Activated T-cell treated with anti-CD3 and anti-CD28 coated beads, Interleukin-2, amount 50 U/mL, for 24 hours (primary cell): ENCODE measurements around the gene LRP1B.

Source experiments
- DNase-seq: peaks from one replicate; pipeline ENCODE4 v3.0.0-alpha.2; 2020
- H3K27ac Mint-ChIP-seq: 2 replicates; pipeline ENCODE4 v1.8.0; 2020; ENCODE audit warnings: mild to moderate bottlenecking, mixed read lengths
- H3K27me3 Mint-ChIP-seq: 2 replicates; pipeline ENCODE4 v1.8.0; 2020; ENCODE audit warnings: mixed read lengths
- H3K36me3 Mint-ChIP-seq: 2 replicates; pipeline ENCODE4 v1.8.0; 2020; ENCODE audit warnings: low read depth, mixed read lengths
- H3K4me1 Mint-ChIP-seq: 2 replicates; pipeline ENCODE4 v1.8.0; 2020; ENCODE audit warnings: low read depth, mixed read lengths
- H3K4me3 Mint-ChIP-seq: 2 replicates; pipeline ENCODE4 v1.8.0; 2020; ENCODE audit warnings: mild to moderate bottlenecking, moderate library complexity, mixed read lengths
- H3K9me3 Mint-ChIP-seq: 2 replicates; pipeline ENCODE4 v1.8.0; 2020; ENCODE audit warnings: mixed read lengths

Gene LRP1B

GRCh38 chr2:142076317-142076716 is 54.5 kb downstream of the LRP1B start:
- DNase-seq, result no peak
- no peaks in the 10 kb centered on the region for H3K4me1 Mint-ChIP-seq
- H3K27me3 Mint-ChIP-seq, result no peaks in the 10 kb centered on the region
- peaks cover 13% of the 10 kb centered on the region for H3K9me3 Mint-ChIP-seq
- no peak overlapping the region for H3K27ac Mint-ChIP-seq
- no peak overlapping the region for H3K4me3 Mint-ChIP-seq
- H3K36me3 Mint-ChIP-seq, result no peaks in the 10 kb centered on the region

- Mint-ChIP-seq H3K36me3 (no peaks in the 10 kb centered on the region), H3K27ac (no peak overlapping the region), H3K9me3 (peaks cover 13% of the 10 kb centered on the region), H3K4me3 (no peak overlapping the region), H3K4me1 (no peaks in the 10 kb centered on the region), H3K27me3 (no peaks in the 10 kb centered on the region)
- DNase-seq, result no peak
Observed at GRCh38 chr2:142075826-142076225, 55.0 kb downstream of the LRP1B start.

- H3K4me3 Mint-ChIP-seq, result no peak overlapping the region
- no peaks in the 10 kb centered on the region for H3K4me1 Mint-ChIP-seq
- no peak overlapping the region for H3K27ac Mint-ChIP-seq
- H3K36me3 Mint-ChIP-seq, result no peaks in the 10 kb centered on the region
- peaks cover 11% of the 10 kb centered on the region for H3K9me3 Mint-ChIP-seq
- no peak for DNase-seq
- no peaks in the 10 kb centered on the region for H3K27me3 Mint-ChIP-seq
Observed at GRCh38 chr2:142069251-142069888, 61.4 kb downstream of the LRP1B start.

- Mint-ChIP-seq H3K4me1 (no peaks in the 10 kb centered on the region), H3K36me3 (no peaks in the 10 kb centered on the region), H3K4me3 (no peak overlapping the region), H3K27me3 (no peaks in the 10 kb centered on the region), H3K9me3 (peaks cover 8% of the 10 kb centered on the region), H3K27ac (no peak overlapping the region)
- no peak for DNase-seq
Observed at GRCh38 chr2:142065700-142066099, 65.1 kb downstream of the LRP1B start.

- no peak overlapping the region for H3K4me3 Mint-ChIP-seq
- no peaks in the 10 kb centered on the region for H3K36me3 Mint-ChIP-seq
- H3K4me1 Mint-ChIP-seq, result no peaks in the 10 kb centered on the region
- DNase-seq, result no peak
- H3K27me3 Mint-ChIP-seq, result no peaks in the 10 kb centered on the region
- H3K27ac Mint-ChIP-seq, result no peak overlapping the region
- peaks cover 8% of the 10 kb centered on the region for H3K9me3 Mint-ChIP-seq
Observed at GRCh38 chr2:142065156-142065555, 65.7 kb downstream of the LRP1B start.

- Mint-ChIP-seq H3K27ac (no peak overlapping the region), H3K36me3 (no peaks in the 10 kb centered on the region), H3K4me1 (no peaks in the 10 kb centered on the region), H3K9me3 (peaks cover 13% of the 10 kb centered on the region), H3K27me3 (no peaks in the 10 kb centered on the region), H3K4me3 (no peak overlapping the region)
- DNase-seq, result no peak
Observed at GRCh38 chr2:142061733-142062132, 69.1 kb downstream of the LRP1B start.

GRCh38 chr2:142058149-142058548 is 72.7 kb downstream of the LRP1B start:
- DNase-seq, result no peak
- H3K36me3 Mint-ChIP-seq, result no peaks in the 10 kb centered on the region
- H3K27ac Mint-ChIP-seq, result no peak overlapping the region
- H3K4me1 Mint-ChIP-seq, result no peaks in the 10 kb centered on the region
- H3K9me3 Mint-ChIP-seq, result peaks cover 19% of the 10 kb centered on the region
- no peaks in the 10 kb centered on the region for H3K27me3 Mint-ChIP-seq
- H3K4me3 Mint-ChIP-seq, result no peak overlapping the region

- Mint-ChIP-seq H3K4me1 (no peaks in the 10 kb centered on the region), H3K27me3 (no peaks in the 10 kb centered on the region), H3K36me3 (no peaks in the 10 kb centered on the region), H3K9me3 (peaks cover 17% of the 10 kb centered on the region), H3K4me3 (no peak overlapping the region), H3K27ac (no peak overlapping the region)
- no peak for DNase-seq
Observed at GRCh38 chr2:142056784-142057183, 74.0 kb downstream of the LRP1B start.

- no peaks in the 10 kb centered on the region for H3K36me3 Mint-ChIP-seq
- no peak for DNase-seq
- peaks cover 8% of the 10 kb centered on the region for H3K9me3 Mint-ChIP-seq
- no peak overlapping the region for H3K4me3 Mint-ChIP-seq
- no peaks in the 10 kb centered on the region for H3K4me1 Mint-ChIP-seq
- no peaks in the 10 kb centered on the region for H3K27me3 Mint-ChIP-seq
- H3K27ac Mint-ChIP-seq, result no peak overlapping the region
Observed at GRCh38 chr2:142052220-142052863, 78.5 kb downstream of the LRP1B start.

GRCh38 chr2:142048581-142048980 is 82.2 kb downstream of the LRP1B start:
- no peaks in the 10 kb centered on the region for H3K36me3 Mint-ChIP-seq
- no peak for DNase-seq
- no peaks in the 10 kb centered on the region for H3K9me3 Mint-ChIP-seq
- no peaks in the 10 kb centered on the region for H3K27me3 Mint-ChIP-seq
- no peak overlapping the region for H3K4me3 Mint-ChIP-seq
- no peak overlapping the region for H3K27ac Mint-ChIP-seq
- H3K4me1 Mint-ChIP-seq, result no peaks in the 10 kb centered on the region

GRCh38 chr2:142045641-142046040 is 85.2 kb downstream of the LRP1B start:
- Mint-ChIP-seq H3K4me3 (no peak overlapping the region), H3K27ac (no peak overlapping the region), H3K9me3 (peaks cover 3% of the 10 kb centered on the region), H3K36me3 (no peaks in the 10 kb centered on the region), H3K4me1 (no peaks in the 10 kb centered on the region), H3K27me3 (no peaks in the 10 kb centered on the region)
- no peak for DNase-seq

GRCh38 chr2:142044197-142044596 is 86.6 kb downstream of the LRP1B start:
- Mint-ChIP-seq H3K4me3 (no peak overlapping the region), H3K9me3 (peaks cover 3% of the 10 kb centered on the region), H3K36me3 (no peaks in the 10 kb centered on the region), H3K27ac (no peak overlapping the region), H3K4me1 (no peaks in the 10 kb centered on the region), H3K27me3 (no peaks in the 10 kb centered on the region)
- no peak for DNase-seq

- Mint-ChIP-seq H3K4me1 (no peaks in the 10 kb centered on the region), H3K36me3 (no peaks in the 10 kb centered on the region), H3K27ac (no peak overlapping the region), H3K27me3 (no peaks in the 10 kb centered on the region), H3K9me3 (peaks cover 9% of the 10 kb centered on the region), H3K4me3 (no peak overlapping the region)
- no peak for DNase-seq
Observed at GRCh38 chr2:142042536-142043199, 88.1 kb downstream of the LRP1B start.

GRCh38 chr2:142041996-142042395 is 88.8 kb downstream of the LRP1B start:
- no peak for DNase-seq
- no peaks in the 10 kb centered on the region for H3K27me3 Mint-ChIP-seq
- H3K27ac Mint-ChIP-seq, result no peak overlapping the region
- no peaks in the 10 kb centered on the region for H3K36me3 Mint-ChIP-seq
- peaks cover 9% of the 10 kb centered on the region for H3K9me3 Mint-ChIP-seq
- H3K4me3 Mint-ChIP-seq, result no peak overlapping the region
- H3K4me1 Mint-ChIP-seq, result no peaks in the 10 kb centered on the region

- H3K27ac Mint-ChIP-seq, result no peak overlapping the region
- no peak overlapping the region for H3K4me3 Mint-ChIP-seq
- H3K27me3 Mint-ChIP-seq, result no peaks in the 10 kb centered on the region
- H3K4me1 Mint-ChIP-seq, result no peaks in the 10 kb centered on the region
- H3K36me3 Mint-ChIP-seq, result no peaks in the 10 kb centered on the region
- DNase-seq, result no peak
- peaks cover 9% of the 10 kb centered on the region for H3K9me3 Mint-ChIP-seq
Observed at GRCh38 chr2:142041105-142041504, 89.7 kb downstream of the LRP1B start.
